OCI-LY3 (cell line): Measurements from ENCODE around the gene POLR2E.

Experiments
- H2AFZ ChIP-seq: fragments of 200-600, 300-600 bp; shearing (Covaris generic); 2 replicates; pipeline ENCODE4 v1.6.0; 2014; ENCODE audit warnings: antibody characterized with exemption, low read depth, low read length
- H3K27ac ChIP-seq: fragments of 200-600, 300-600 bp; sonication (generic); 2 replicates; pipeline ENCODE4 v1.5.1; 2014; ENCODE audit warnings: mild to moderate bottlenecking, low read length, moderate library complexity, mixed read lengths
- H3K27me3 ChIP-seq: fragments of 200-600, 300-600 bp; sonication (generic); 2 replicates; pipeline ENCODE4 v1.6.1; 2014; ENCODE audit warnings: low read depth, low read length, mixed read lengths
- H3K36me3 ChIP-seq: fragments of 200-600, 300-600 bp; sonication (generic); replicated peaks from 2 replicates; pipeline ENCODE3; 2014; ENCODE audit warnings: low read depth, low read length, mixed read lengths
- H3K4me1 ChIP-seq: fragments of 300-600, 200-600 bp; sonication (generic); 2 replicates; pipeline ENCODE4 v1.6.1; 2014; ENCODE audit warnings: low read length, mixed read lengths
- H3K4me2 ChIP-seq: fragments of 200-600, 300-600 bp; sonication (generic); 2 replicates; pipeline ENCODE4 v1.6.1; 2014; ENCODE audit warnings: low read length, mixed read lengths
- H3K4me3 ChIP-seq: fragments of 300-600, 200-600 bp; sonication (generic); 2 replicates; pipeline ENCODE4 v1.5.1; 2014; ENCODE audit warnings: antibody characterized with exemption, mild to moderate bottlenecking, low read length, moderate library complexity
- H3K79me2 ChIP-seq: fragments of 300-600, 200-600 bp; shearing (Covaris generic); 2 replicates; pipeline ENCODE4 v1.6.1; 2014; ENCODE audit warnings: mild to moderate bottlenecking, low read length, mixed read lengths
- H3K9ac ChIP-seq: fragments of 300-600, 200-600 bp; shearing (Covaris generic); 2 replicates; pipeline ENCODE4 v1.6.0; 2014; ENCODE audit warnings: mild to moderate bottlenecking, low read length, moderate library complexity
- H3K9me3 ChIP-seq: fragments of 200-600, 300-600 bp; shearing (Covaris generic); 2 replicates; pipeline ENCODE4 v1.6.1; 2014; ENCODE audit warnings: low read length, mixed read lengths; ENCODE audit not compliant: insufficient read depth
- H4K20me1 ChIP-seq: fragments of 200-600, 300-600 bp; sonication (generic); 2 replicates; pipeline ENCODE4 v1.6.1; 2016; ENCODE audit warnings: low read length, mixed read lengths; ENCODE audit not compliant: insufficient read depth
- EZH2phosphoT487 ChIP-seq: fragments of 200-600 bp; shearing (Covaris generic); IDR thresholded peaks from 2 replicates; pipeline ENCODE4 v1.6.1; 2018; ENCODE audit warnings: antibody characterized with exemption, mixed run types, low read depth
- TF ChIP-seq, protein P1 (sequence below): fragments of 200-600, 300-600 bp; sonication (generic); IDR thresholded peaks from 2 replicates; pipeline ENCODE4 v1.5.1; 2014; ENCODE audit warnings: antibody characterized with exemption, low read length, low read depth

Gene POLR2E

DNA sequence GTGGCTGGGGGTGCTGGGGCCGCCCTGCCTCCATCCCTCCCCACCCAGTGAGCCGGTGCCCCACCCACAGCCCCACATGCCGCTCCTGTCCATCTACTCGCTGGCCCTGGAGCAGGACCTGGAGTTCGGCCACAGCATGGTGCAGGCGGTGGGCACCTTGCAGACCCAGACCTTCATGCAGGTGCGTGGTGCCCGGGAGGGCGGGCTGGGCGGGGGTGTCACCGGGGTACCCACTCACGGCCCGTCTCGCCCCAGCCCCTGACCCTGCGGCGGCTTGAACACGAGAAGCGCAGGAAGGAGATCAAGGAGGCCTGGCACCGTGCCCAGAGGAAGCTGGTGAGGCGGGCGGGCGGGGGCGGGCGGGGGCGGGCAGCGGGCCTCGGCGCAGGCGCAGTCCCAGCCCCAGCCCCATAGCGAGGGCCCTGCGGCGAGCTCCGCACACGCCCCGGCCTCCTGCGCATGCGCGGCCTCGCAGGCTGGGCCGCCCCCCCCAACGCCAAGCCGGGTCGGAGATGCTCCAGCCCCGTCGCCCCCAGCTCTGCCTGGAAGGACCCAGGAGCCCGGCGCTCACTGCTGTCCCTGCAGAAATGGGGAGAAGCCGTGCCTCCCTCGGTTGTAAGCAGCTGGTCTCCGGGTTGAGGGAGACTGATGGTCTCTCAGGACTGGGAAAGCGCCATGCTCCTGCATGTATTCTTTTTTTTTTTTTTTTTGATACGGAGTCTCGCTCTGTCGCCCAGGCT, 20.5 kb downstream of the POLR2E start:
- Histone ChIP-seq H3K9ac (peak overlapping the region; percentile 46), H3K36me3 (peaks cover 27% of the 10 kb centered on the region), H3K4me2 (peak overlapping the region; percentile 90), H4K20me1 (no peaks in the 10 kb centered on the region), H3K79me2 (peaks cover 7% of the 10 kb centered on the region; the same call in 1 of the 2 replicates), H3K27ac (no peak overlapping the region), H3K9me3 (no peaks in the 10 kb centered on the region), H3K4me1 (peaks cover 35% of the 10 kb centered on the region), H2AFZ (no peak overlapping the region), H3K27me3 (no peaks in the 10 kb centered on the region), H3K4me3 (peak overlapping the region; percentile 70)
- no peak for TF ChIP-seq EZH2phosphoT487
- TF ChIP-seq, protein P1, sequence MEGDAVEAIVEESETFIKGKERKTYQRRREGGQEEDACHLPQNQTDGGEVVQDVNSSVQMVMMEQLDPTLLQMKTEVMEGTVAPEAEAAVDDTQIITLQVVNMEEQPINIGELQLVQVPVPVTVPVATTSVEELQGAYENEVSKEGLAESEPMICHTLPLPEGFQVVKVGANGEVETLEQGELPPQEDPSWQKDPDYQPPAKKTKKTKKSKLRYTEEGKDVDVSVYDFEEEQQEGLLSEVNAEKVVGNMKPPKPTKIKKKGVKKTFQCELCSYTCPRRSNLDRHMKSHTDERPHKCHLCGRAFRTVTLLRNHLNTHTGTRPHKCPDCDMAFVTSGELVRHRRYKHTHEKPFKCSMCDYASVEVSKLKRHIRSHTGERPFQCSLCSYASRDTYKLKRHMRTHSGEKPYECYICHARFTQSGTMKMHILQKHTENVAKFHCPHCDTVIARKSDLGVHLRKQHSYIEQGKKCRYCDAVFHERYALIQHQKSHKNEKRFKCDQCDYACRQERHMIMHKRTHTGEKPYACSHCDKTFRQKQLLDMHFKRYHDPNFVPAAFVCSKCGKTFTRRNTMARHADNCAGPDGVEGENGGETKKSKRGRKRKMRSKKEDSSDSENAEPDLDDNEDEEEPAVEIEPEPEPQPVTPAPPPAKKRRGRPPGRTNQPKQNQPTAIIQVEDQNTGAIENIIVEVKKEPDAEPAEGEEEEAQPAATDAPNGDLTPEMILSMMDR: no peak

DNA sequence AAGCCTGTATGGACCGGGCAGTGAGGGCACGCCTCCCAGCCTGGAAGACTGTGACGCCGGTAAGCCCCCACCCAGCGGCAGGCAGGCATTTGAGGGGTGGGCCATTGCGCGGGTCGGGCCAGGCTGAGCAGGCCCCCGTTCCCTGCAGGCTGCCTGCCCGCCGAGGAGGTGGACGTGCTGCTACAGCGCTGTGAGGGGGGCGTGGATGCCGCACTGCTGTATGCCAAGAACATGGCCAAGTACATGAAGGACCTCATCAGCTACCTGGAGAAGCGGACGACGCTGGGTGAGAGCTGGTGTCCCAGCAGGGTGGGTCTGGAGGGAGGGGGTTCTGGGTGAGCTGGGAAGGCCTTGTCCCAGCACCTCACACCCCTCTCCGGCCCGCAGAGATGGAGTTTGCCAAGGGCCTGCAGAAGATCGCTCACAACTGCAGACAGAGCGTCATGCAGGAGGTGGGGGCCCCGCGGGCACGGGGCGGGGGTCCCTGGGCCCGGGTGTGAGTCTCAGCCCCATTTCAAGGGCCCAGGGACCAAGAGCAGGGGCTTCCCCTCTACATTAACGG, 21.1 kb downstream of the POLR2E start:
- Histone ChIP-seq H3K27ac (no peak overlapping the region), H3K4me1 (peaks cover 42% of the 10 kb centered on the region), H2AFZ (no peak overlapping the region), H3K79me2 (peaks cover 13% of the 10 kb centered on the region), H3K9ac (peak overlapping the region; percentile 46), H4K20me1 (no peaks in the 10 kb centered on the region), H3K36me3 (peaks cover 28% of the 10 kb centered on the region), H3K4me2 (peak overlapping the region; percentile 75), H3K4me3 (peak overlapping the region; percentile 70), H3K9me3 (no peaks in the 10 kb centered on the region), H3K27me3 (no peaks in the 10 kb centered on the region)
- no peak for TF ChIP-seq EZH2phosphoT487
- TF ChIP-seq, protein P1: no peak

DNA sequence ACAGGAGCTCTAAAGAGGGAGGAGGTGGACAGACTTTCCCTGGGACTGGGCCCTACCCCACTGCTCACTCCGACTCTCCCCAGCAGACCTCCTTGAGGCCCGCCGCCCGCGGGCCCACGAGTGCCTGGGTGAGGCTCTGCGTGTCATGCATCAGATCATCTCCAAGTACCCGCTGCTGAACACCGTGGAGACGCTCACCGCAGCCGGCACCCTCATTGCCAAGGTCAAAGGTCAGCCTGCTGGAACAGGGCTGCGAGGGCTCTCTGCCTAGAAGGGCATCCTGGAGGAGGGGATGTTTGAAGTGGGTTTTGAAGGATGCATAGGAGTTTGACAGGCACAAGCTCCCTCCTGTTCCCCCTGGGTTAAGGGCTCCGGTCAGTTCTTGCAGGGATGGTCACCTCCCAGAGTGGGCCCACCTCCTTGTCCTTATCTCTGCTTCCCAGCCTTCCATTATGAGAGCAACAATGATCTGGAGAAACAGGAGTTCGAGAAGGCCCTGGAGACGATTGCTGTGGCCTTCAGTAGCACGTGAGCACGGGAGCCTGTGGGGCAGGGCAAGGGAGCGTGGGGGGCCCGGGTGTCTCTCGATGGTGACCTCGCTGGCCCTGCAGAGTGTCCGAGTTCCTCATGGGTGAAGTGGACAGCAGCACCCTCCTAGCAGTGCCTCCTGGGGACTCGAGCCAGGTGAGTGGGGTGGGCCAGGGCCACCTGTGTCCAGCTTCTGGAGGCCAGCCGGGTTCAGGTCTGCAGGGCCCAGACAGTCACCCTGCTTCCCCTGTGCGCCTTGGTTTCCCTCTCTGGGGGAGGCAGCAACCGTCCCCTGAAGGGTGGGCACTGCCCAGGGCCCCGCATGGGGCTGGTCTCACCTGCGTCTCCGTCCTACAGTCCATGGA, 21.9 kb downstream of the POLR2E start:
- Histone ChIP-seq H4K20me1 (no peaks in the 10 kb centered on the region), H3K4me1 (peaks cover 49% of the 10 kb centered on the region), H3K9ac (no peak overlapping the region), H3K79me2 (peaks cover 21% of the 10 kb centered on the region), H3K4me3 (no peak overlapping the region), H2AFZ (no peak overlapping the region), H3K4me2 (no peak overlapping the region), H3K27me3 (no peaks in the 10 kb centered on the region), H3K27ac (no peak overlapping the region), H3K36me3 (peaks cover 32% of the 10 kb centered on the region), H3K9me3 (no peaks in the 10 kb centered on the region)
- TF ChIP-seq, protein P1: no peak
- TF ChIP-seq EZH2phosphoT487: no peak
